Measurements from ENCODE around the gene TBX2. TPM values are rescaled to one million over a fixed set of nuclear protein-coding genes. Genes with fewer than 3 reads are reported as not detected.
"Not testable (repeated sequence)": the region's sequence is repeated elsewhere in the genome, so short reads cannot be mapped to it uniquely, and the experiment has no call there.

Gene TBX2
- total RNA-seq, 2 experiments from 2014 or later: 0.06 TPM; not detected in 1

- Histone ChIP-seq H3K9me3 (ENCODE audit: control insufficient read depth in 1 of 2, insufficient read depth in 1 of 2, low read length in 2 of 2) (no peaks in the 10 kb centered on the region), H3K4me1 (ENCODE audit: insufficient read depth, low read length) (no peaks in the 10 kb centered on the region), H3K4me3 (ENCODE audit: low read length) (no peak overlapping the region), H3K27ac (ENCODE audit: low read depth in 1 of 2, low read length in 2 of 2) (no peak overlapping the region), H3K27me3 (ENCODE audit: control insufficient read depth in 1 of 2, insufficient read depth in 2 of 2, low read length in 2 of 2) (no peaks in the 10 kb centered on the region), H3K36me3 (ENCODE audit: insufficient read depth, low read length) (no peaks in the 10 kb centered on the region)
- H3K27ac Mint-ChIP-seq: no peak overlapping the region
- POLR2A ChIA-PET: no interaction called here
- intact Hi-C loops (cut with DNase I, micrococcal nuclease): loop anchor here in 1 of 2 experiments (10.0 kb wide), 1 partner anchor 348 kb away; no protein-coding TSS in a partner anchor
- DNase-seq (no peak), ATAC-seq (ENCODE audit: poor library complexity) (no peak)
- TF ChIP-seq CTCF (IDR thresholded peaks at IDR 0.05): no peak
- no peak overlapping the region for H3K4me3 Mint-ChIP-seq
- H3K36me3 Mint-ChIP-seq (ENCODE audit: low read depth): no peaks in the 10 kb centered on the region
- CTCF ChIA-PET: no interaction called here
- no peaks in the 10 kb centered on the region for H3K27me3 Mint-ChIP-seq
- no peaks in the 10 kb centered on the region for H3K9me3 Mint-ChIP-seq
- H3K4me1 Mint-ChIP-seq (ENCODE audit: low read depth): no peaks in the 10 kb centered on the region
Measured at GRCh38 chr17:61352781-61353491, 46.7 kb upstream of the TBX2 start.

GRCh38 chr17:61353615-61354014, 46.0 kb upstream of the TBX2 start:
- Histone ChIP-seq H3K27me3 (ENCODE audit: control insufficient read depth in 1 of 2, insufficient read depth in 2 of 2, low read length in 2 of 2) (no peaks in the 10 kb centered on the region), H3K4me3 (ENCODE audit: low read length) (no peak overlapping the region), H3K9me3 (ENCODE audit: control insufficient read depth in 1 of 2, insufficient read depth in 1 of 2, low read length in 2 of 2) (no peaks in the 10 kb centered on the region), H3K4me1 (ENCODE audit: insufficient read depth, low read length) (no peaks in the 10 kb centered on the region), H3K36me3 (ENCODE audit: insufficient read depth, low read length) (no peaks in the 10 kb centered on the region), H3K27ac (ENCODE audit: low read depth in 1 of 2, low read length in 2 of 2) (no peak overlapping the region)
- DNase-seq (no peak), ATAC-seq (ENCODE audit: poor library complexity) (no peak)
- H3K4me3 Mint-ChIP-seq: no peak overlapping the region
- H3K27me3 Mint-ChIP-seq: no peaks in the 10 kb centered on the region
- POLR2A ChIA-PET: no interaction called here
- no peaks in the 10 kb centered on the region for H3K9me3 Mint-ChIP-seq
- CTCF ChIA-PET: no interaction called here
- H3K27ac Mint-ChIP-seq: no peak overlapping the region
- no peaks in the 10 kb centered on the region for H3K4me1 Mint-ChIP-seq (ENCODE audit: low read depth)
- intact Hi-C loops (cut with DNase I, micrococcal nuclease): loop anchor here in 1 of 2 experiments (10.0 kb wide), 1 partner anchor 349 kb away; no protein-coding TSS in a partner anchor
- no peaks in the 10 kb centered on the region for H3K36me3 Mint-ChIP-seq (ENCODE audit: low read depth)
- no peak for TF ChIP-seq CTCF (IDR thresholded peaks at IDR 0.05)

GRCh38 chr17:61354895-61355874, 44.5 kb upstream of the TBX2 start:
- ChIA-PET CTCF (interaction anchor here (0.6 kb wide), 1 partner anchor 886 kb away, joined by 3 read pairs; no protein-coding TSS in a partner anchor), POLR2A (no interaction called here)
- Mint-ChIP-seq H3K4me1 (ENCODE audit: low read depth) (no peaks in the 10 kb centered on the region), H3K4me3 (no peak overlapping the region), H3K27ac (no peak overlapping the region), H3K9me3 (no peaks in the 10 kb centered on the region), H3K36me3 (ENCODE audit: low read depth) (no peaks in the 10 kb centered on the region), H3K27me3 (no peaks in the 10 kb centered on the region)
- Histone ChIP-seq H3K36me3 (ENCODE audit: insufficient read depth, low read length) (no peaks in the 10 kb centered on the region), H3K27me3 (ENCODE audit: control insufficient read depth in 1 of 2, insufficient read depth in 2 of 2, low read length in 2 of 2) (no peaks in the 10 kb centered on the region), H3K9me3 (ENCODE audit: control insufficient read depth in 1 of 2, insufficient read depth in 1 of 2, low read length in 2 of 2) (no peaks in the 10 kb centered on the region), H3K4me3 (ENCODE audit: low read length) (no peak overlapping the region), H3K4me1 (ENCODE audit: insufficient read depth, low read length) (no peaks in the 10 kb centered on the region), H3K27ac (ENCODE audit: low read depth in 1 of 2, low read length in 2 of 2) (no peak overlapping the region)
- intact Hi-C loops (cut with DNase I, micrococcal nuclease): loop anchor here in 1 of 2 experiments (10.0 kb wide), 1 partner anchor 350 kb away; no protein-coding TSS in a partner anchor
- TF ChIP-seq CTCF (IDR thresholded peaks at IDR 0.05): no peak
- DNase-seq (no peak), ATAC-seq (ENCODE audit: poor library complexity) (no peak)

- H3K36me3 ChIP-seq (ENCODE audit: insufficient read depth, low read length); H3K36me3 Mint-ChIP-seq (ENCODE audit: low read depth); POLR2A ChIA-PET; ATAC-seq (ENCODE audit: poor library complexity); H3K9me3 Mint-ChIP-seq; H3K4me1 ChIP-seq (ENCODE audit: insufficient read depth, low read length); H3K27ac Mint-ChIP-seq; CTCF ChIA-PET; H3K4me3 ChIP-seq (ENCODE audit: low read length); H3K27me3 Mint-ChIP-seq; H3K4me1 Mint-ChIP-seq (ENCODE audit: low read depth); H3K4me3 Mint-ChIP-seq; DNase-seq; H3K27me3 ChIP-seq (ENCODE audit: control insufficient read depth in 1 of 2, insufficient read depth in 2 of 2, low read length in 2 of 2); H3K9me3 ChIP-seq (ENCODE audit: control insufficient read depth in 1 of 2, insufficient read depth in 1 of 2, low read length in 2 of 2); H3K27ac ChIP-seq (ENCODE audit: low read depth in 1 of 2, low read length in 2 of 2): not testable (repeated sequence)
- intact Hi-C loops (cut with DNase I, micrococcal nuclease): loop anchor here in 1 of 2 experiments (10.0 kb wide), 1 partner anchor 352 kb away; no protein-coding TSS in a partner anchor
Measured at GRCh38 chr17:61357061-61357460, 42.6 kb upstream of the TBX2 start.

Measured in CD4-positive, alpha-beta T cell (primary cell).